ENCODE data around the gene EYA2.
"Not testable (repeated sequence)": the region's sequence is repeated elsewhere in the genome, so short reads cannot be mapped to it uniquely, and the experiment has no call there.

Gene EYA2

GRCh38 chr20:46897328-46897880 is 2.8 kb downstream of the EYA2 start:
- no peak for DNase-seq

- DNase-seq: no peak
Observed at GRCh38 chr20:46898423-46898822, 3.8 kb downstream of the EYA2 start.

- no peak for DNase-seq
Observed at GRCh38 chr20:46899621-46900020, 5.0 kb downstream of the EYA2 start.

- DNase-seq: no peak
Observed at GRCh38 chr20:46900086-46900485, 5.4 kb downstream of the EYA2 start.

DNA sequence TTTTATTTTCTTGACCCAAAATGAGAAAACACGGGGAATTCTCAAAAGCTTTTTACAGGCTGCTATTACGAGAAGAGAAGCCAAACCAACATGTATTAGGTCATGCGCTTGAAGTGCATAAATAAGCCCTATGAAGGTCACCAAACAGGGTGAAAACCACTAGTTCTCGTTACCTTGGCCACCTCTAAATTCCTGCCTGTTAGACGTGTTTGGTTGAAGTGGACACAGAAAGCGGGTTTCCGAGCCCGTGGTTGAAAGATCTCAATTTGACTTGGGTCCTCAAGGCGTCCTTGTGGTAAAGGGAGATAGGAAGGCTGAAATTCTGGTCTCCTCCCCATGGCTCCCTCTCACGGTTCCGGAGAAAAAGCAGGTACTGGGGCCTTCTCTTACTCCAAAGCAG is 6.2 kb downstream of the EYA2 start:
- no peak for DNase-seq

- no peak for DNase-seq
Observed at GRCh38 chr20:46901638-46902037, 7.0 kb downstream of the EYA2 start.

DNA sequence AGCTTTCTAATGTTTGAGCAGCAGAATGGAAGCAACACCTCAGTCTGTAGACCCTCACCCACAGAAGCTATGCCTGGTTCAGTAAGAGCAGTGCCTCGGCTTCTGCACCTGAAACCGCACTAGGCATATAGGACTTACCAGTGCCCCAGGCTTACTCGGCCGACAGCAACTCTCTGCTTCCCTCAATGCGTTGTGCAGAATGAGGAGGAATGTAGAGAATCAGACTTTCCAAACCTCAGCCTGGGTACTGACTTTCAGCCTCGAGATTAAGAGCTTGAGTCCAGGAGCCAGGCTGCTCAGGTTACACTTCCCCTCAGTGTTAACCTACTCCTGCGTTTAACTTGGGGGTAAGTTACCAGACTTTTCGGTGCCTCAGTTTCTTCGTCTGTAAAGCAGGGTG is 8.6 kb downstream of the EYA2 start:
- no peak for DNase-seq

DNA sequence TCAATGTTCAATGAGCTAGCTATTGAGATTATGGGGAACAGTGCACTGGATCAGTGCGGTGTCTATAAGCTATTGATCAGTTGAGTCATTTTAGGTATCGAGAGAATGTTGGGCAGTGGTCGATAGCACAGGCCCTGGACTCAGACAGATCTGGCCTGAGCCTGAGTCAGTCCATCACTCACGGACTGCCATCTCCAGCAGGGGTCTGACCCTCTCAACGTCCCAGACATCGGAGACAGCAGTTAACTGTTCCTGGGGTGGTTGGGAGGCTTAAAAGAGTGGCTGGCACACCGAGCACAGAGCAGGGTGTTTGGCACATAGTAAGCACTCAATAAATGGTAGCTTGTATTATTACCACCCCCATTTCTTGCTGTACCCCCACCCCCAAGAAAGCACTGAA is 9.3 kb downstream of the EYA2 start:
- no peak for DNase-seq

GRCh38 chr20:46905364-46906125 is 10.9 kb downstream of the EYA2 start:
- no peak for DNase-seq

DNA sequence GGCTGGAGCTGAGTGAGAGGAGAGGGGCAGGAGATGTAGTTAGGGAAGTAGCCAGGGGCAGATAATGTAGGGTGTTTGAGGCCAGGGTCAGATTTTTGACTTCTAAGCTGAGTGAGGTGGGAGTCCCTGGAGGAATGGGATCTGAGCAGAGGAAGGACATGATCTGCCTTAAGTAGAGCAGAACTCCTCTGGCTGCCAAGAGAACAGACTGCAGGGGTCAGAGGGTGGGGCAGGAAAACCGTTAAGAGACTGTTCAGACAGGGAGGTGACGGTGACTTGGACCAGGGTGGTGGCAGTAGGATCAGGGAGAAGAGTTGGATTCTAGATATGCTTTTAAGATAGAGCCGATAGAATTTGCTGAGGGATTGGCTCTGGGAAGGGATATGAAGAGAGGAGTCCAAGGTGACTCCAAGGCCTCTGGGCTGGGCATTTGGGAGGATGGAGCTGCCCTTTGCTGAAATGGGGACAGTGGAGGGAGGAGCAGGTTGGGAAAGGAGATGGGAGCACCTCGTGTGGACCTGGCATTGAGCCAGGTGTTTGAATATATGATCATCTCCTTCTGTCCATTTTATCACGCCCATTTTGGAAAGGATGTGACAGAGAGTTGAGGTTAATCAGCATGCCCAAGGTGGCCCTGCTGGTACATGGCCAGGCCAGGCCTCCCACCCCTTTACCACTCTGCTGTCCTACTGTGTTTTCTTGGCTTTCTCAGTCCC is 18.8 kb downstream of the EYA2 start:
- no peak for DNase-seq

GRCh38 chr20:46914789-46915379 is 20.2 kb downstream of the EYA2 start:
- DNase-seq: no peak

GRCh38 chr20:46915575-46916257 is 21.1 kb downstream of the EYA2 start:
- DNase-seq: no peak

GRCh38 chr20:46916258-46916603 is 21.6 kb downstream of the EYA2 start:
- no peak for DNase-seq

DNA sequence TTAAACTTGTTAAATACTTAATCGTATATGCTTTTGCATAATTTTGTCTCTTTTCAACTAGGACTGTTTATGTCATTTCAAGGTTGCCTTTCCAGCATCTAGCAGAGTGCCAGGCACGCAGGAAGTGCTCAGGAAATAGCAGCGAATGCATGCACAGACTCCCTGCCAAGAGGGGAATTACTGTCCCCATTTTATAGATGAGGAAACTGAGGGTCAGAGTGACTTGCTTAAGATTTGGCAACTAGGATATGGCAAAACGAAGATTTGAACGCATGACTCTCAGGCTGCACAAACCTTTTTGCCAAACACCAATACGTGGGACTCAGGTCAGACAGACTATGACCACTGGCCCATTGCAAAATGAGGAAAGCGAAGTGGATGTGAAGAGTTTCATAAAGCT is 22.5 kb downstream of the EYA2 start:
- no peak for DNase-seq

- DNase-seq: no peak
Observed at GRCh38 chr20:46920114-46920513, 25.5 kb downstream of the EYA2 start.

DNA sequence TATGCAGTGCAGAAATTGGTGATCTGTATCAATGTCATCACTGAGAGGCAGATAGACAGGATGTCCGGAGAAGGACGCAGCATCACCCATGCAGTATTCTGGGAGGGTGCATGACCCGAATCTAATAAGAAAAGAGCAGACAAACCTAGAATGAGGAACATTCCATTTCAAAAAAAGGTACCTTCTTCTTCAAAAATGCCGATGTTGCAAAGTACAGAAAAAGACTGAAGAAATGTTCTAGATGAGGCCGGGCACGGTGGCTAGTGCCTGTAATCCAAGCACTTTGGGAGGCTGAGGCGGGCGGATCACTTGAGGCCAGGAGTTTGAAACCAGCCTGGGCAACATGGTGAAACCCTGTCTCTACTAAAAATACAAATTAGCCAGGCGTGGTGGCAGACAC is 28.2 kb downstream of the EYA2 start:
- not testable (repeated sequence) for DNase-seq

- DNase-seq: no peak
Observed at GRCh38 chr20:46923550-46923949, 28.9 kb downstream of the EYA2 start.

- DNase-seq: no peak
Observed at GRCh38 chr20:46928580-46929132, 34.0 kb downstream of the EYA2 start.

GRCh38 chr20:46929902-46930301 is 35.3 kb downstream of the EYA2 start:
- DNase-seq: no peak

GRCh38 chr20:46930640-46931339 is 36.1 kb downstream of the EYA2 start:
- DNase-seq: no peak

- no peak for DNase-seq
Observed at GRCh38 chr20:46931699-46932098, 37.1 kb downstream of the EYA2 start.

DNA sequence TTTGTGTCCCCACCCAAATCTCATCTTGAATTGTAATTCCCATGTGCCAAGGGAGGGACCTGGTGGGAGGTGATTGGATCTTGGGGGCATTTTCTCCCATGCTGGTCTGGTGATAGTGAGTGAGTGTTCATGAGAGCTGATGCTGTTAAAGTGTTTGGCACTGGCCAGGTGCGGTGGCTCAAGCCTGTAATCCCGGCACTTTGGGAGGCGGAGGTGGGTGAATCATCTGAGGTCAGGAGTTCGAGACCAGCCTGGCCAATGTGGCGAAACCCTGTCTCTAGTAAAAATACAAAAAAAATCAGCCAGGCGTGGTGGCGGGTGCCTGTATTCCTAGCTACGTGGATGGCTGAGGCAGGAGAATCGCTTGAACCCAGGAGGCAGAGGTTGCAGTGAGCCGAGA is 37.8 kb downstream of the EYA2 start:
- DNase-seq: not testable (repeated sequence)
